NB4 (cell line): Measurements from ENCODE around the gene CNGA1.

ENCODE experiments used
- MYC ChIP-seq: IDR thresholded peaks from 2 replicates; pipeline ENCODE4 v1.6.1; 2011; ENCODE audit warnings: low read depth, low read length
- TF ChIP-seq, protein P1 (sequence below): IDR thresholded peaks from one replicate; pipeline ENCODE4 v1.5.1; 2012; ENCODE audit warnings: low read depth, low read length

DNA sequence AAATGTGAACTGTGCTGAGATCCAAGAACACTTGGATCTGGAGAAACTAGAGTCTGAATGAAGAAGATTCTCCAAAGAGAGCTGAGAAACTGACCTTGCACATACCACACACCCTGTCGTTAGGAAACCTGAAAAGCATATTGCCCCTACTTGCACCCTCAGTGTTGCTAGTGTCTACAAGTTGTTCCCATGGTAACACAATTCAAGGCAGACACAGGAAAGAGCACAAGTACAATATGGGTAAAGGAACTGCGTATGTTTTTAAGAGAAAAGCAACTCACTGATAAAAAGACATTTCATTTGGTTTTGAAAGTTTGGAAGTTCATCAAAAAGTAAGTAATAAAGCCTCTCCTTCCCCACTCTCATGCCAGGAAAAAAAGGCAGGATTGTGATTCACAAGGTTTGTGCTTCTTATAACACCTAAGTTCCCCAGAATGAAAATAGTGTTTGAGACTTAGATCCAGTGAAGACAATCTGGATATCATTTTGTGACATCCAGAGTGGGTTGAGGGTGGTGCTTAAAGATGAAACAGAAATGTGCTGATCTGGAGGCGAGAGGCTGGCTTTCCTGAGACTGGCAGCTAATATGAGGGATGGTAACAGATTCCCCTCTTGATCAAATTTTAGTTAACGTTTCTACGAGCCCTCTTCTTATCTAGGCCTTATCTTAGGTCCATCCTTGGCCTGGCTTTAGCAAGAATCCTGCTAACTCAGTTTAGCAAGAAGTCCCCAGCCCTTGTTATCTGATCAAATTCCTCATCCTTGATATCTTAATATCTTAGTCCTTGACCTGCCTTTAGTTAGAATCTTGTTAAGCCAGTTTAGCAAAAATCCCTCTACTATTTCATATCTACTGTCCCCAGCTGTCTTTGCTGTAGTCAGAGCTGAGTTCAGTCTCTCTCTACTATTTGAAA, 42.4 kb upstream of the CNGA1 start:
- TF ChIP-seq, protein P1, sequence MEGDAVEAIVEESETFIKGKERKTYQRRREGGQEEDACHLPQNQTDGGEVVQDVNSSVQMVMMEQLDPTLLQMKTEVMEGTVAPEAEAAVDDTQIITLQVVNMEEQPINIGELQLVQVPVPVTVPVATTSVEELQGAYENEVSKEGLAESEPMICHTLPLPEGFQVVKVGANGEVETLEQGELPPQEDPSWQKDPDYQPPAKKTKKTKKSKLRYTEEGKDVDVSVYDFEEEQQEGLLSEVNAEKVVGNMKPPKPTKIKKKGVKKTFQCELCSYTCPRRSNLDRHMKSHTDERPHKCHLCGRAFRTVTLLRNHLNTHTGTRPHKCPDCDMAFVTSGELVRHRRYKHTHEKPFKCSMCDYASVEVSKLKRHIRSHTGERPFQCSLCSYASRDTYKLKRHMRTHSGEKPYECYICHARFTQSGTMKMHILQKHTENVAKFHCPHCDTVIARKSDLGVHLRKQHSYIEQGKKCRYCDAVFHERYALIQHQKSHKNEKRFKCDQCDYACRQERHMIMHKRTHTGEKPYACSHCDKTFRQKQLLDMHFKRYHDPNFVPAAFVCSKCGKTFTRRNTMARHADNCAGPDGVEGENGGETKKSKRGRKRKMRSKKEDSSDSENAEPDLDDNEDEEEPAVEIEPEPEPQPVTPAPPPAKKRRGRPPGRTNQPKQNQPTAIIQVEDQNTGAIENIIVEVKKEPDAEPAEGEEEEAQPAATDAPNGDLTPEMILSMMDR: no peak
- no peak for TF ChIP-seq MYC
